Measurements from ENCODE around the gene FHOD3.
A peak's percentile ranks its signal among the peaks of the same experiment; 100 is the strongest.

FHOD3 gene

DNA sequence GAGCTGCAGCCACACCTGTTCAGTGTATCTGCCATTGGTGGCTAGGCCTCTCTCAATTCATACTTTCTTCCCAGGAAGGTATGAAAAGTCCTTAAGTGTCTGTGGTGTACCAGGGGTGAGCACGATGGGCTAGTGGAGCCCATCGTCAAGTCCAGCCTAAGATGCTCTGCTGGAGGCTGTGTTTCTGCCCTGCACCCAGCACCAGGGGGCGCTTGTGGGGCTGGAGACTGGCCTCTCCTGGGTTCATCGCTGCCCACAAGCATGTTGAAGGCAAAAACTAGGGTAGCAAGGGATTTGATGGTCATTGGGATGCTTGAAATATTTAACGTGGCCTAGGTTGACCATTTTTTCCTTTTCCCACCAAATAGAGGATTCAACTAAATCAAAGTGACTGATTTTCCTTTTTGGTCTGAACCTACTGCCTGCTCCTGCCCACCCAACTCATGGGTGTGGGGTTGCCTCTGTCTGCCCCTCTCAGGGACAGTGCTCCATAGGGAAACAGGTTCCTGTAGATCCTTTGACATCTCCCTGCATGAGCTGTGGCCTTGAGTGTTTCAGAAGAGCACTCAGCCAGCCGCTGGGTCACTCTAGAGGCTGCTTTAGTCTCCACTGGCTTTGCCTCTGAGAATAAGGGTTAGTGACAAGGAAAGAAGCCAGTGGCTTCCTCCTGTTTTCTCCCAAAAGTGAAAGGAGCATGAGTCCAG lies 472.2 kb downstream of the FHOD3 start:
- DNase-seq: peak; percentile 21

DNA sequence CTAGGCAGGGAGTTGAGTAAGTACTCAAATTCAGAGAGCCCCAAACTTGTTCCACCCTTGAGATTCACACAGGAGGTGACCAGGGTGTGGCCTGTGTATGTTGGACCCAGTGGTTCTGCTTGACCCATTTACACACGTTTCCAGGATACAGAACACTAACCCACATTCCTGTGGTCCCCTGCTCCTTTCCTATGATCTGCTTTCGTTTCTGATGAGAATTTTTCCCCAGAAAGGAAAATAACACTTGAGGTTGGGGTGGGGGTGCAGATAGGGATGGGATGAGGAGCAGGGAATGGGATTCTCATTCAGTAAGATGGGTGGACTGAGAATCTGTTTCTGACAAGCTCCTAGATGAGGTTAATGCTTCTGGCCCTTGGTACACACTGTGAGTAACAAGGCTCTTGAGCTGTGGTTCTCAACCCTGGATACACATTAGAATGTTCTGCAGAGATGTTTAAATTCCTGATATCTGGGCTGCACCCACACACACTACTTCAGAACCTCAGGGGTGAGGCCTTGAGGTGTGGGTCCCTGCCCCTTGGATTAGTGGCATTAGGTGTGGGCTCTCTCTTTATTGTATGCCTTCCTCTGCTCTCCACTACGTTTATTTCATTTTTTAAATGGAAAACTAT lies 472.9 kb downstream of the FHOD3 start:
- DNase-seq: no peak

- DNase-seq: no peak
Measured at GRCh38 chr18:36771245-36771644, 473.7 kb downstream of the FHOD3 start.

DNA sequence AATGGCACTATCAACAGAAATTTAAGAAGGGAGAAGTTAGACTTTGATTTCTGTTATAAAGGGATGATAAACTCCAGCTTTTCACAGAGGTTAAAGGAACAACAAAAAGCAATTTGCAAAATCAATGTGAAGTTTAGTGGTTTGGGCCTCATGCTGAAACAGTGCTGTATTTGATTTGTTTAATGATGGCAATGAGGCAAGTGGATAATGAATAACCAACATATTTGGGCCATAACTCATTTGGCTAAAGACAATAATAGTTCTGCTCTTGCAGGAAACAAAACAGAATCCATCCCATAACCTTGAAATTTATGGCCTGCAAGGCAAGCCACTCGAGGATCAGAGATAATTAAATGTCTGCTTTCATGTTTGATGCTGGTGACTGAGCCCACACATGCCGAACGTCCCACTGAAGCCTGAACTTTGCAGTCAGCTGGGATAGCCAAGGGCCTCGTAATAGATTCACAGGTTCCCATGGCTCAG lies 474.8 kb downstream of the FHOD3 start:
- no peak for DNase-seq

GRCh38 chr18:36775396-36775795 lies 477.9 kb downstream of the FHOD3 start:
- DNase-seq: no peak

DNA sequence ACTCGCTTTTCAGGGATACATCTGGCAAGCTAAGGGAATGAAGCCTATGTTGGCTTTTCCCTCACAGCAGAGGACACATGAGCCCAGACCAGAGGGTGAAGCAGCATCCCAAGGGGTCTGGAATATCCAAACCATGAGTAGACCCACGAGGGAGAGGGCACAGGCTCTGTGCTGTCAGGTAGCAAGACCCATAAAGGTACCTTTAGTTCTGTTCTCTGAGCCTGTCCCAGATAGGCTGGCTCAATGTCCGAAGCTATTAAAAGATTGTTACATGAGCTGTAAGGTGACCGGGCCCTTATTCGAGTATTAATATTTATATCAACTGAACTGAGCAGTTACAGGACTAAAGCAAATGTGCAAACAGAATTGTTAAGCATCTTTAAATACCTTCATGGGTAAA lies 479.1 kb downstream of the FHOD3 start:
- no peak for DNase-seq

DNA sequence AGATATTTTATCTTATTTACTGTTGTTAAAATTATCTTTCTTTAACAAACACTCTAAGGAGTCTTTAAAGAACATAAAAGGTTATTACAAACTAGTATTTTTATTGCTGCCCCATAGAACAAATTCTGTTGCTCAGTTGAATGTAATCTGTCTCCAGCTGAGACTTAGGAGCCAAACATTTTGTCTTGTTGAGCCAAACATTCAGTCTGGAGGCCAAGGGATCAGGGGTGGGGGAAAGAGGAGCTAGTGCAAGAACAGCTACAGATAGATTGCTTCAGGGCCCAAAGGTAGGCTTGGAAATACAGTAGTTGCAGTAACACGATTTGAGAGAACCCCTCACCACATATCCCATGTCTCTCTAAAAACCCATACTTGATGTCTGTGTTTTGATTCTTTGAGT lies 480.1 kb downstream of the FHOD3 start:
- DNase-seq: no peak

- DNase-seq: no peak
Measured at GRCh38 chr18:36780748-36781147, 483.2 kb downstream of the FHOD3 start.

GRCh38 chr18:36782710-36783109 lies 485.2 kb downstream of the FHOD3 start:
- DNase-seq: no peak

DNA sequence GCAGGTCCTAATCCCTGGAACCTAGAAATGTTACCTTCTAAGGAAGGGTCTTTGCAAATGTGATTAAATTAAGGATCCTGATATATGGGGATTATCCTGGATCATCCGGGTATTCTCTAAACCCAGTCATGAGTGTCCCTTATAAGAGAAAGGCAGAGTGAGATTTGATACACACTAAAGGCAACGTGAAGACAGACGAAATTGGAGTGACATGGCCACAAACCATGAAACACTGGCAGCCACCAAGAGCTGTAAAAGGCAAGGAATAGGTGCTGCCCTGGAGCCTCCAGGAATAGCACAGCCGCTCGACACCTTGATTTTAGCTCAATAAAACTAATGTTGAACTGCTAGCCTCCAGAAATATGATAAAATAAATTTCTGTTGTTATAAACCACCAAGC lies 486.3 kb downstream of the FHOD3 start:
- no peak for DNase-seq

- DNase-seq: no peak
Measured at GRCh38 chr18:36786686-36787085, 489.2 kb downstream of the FHOD3 start.

DNA sequence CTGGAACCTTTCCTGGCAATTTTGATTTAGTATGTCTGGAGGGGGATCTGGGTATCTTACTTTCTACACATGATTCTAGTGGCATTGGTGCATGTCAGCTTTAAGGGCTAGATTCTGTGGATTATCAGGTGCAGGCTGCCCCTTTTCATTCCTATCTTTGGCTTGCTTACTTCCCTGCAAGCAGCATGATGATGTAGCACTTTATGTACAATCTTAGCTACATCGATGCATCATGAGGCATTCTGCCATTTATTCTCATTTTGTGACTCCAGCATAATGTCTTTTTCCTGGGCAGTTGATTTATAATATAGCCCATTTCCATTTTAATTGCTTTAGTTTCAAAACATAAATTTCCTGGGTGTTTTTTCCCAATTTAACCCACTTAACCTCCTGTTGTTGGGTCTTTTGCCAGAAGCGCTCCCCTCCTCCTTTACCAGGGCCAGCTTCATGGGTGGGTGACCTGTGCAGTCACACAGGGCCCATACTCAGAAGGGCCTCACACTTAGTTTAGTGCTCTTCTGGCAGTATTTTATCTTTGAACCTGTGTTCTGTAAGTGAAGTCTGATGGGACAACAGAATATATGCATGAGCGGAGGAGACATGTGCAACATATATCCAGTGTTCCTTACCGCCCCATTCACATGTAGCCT lies 495.2 kb downstream of the FHOD3 start:
- DNase-seq: no peak

- DNase-seq: no peak
Measured at GRCh38 chr18:36798738-36799473, 501.4 kb downstream of the FHOD3 start.

GRCh38 chr18:36805105-36805504 lies 507.6 kb downstream of the FHOD3 start:
- no peak for DNase-seq

DNA sequence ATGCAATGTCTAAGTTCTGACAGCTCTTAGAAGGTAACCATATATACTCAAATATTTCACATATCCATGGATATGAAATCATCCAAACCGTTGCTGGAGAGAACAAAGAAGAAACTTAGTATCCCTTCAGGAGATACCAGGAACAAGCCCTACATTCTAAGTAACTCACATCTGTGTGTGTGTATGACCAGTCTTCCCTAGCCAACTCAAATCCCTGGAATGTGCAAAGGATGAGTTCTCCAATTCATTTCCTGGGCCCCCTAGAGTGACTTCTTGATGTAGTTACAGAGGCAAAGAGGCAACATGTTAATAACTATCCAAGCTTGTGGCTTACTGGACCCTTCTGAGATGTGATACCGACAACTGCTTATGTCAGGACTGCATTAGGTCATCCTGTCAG lies 511.2 kb downstream of the FHOD3 start:
- no peak for DNase-seq

DNA sequence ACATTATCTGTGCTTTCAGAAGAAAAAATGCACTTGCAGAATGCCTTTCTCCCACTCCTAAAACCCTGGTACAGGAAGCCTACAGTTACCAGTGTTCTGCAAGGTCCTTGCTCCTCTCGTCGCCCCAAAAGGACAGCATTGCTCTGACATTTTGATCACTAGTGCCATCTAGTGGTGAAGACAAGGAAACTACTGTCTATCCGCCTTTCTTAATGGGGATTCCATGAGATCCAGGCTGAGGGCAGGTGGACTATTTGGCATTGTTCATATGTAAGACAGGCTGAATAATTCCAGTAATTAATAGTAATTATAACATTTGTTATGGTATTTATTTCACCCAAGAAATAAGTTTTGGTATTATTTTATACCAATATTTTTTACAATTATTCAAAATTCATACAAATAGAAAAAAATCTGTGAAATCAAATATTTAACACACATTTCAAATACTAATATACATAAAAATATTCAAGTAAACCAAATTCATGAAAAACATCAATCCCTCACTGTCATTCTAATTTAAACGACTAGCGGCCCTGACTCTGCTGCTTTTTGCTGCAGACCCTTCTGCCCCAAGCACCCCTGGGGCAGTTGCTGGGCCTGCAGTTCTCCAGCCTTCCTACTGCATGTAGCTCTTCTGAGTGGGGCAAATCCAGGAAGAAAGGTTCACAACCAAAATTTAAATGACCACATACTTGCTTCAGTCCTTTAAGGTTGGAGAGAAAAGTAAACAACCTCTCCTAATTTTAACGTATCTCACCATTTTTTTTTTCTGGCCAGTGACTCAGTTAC lies 512.3 kb downstream of the FHOD3 start:
- DNase-seq: peak; percentile 72

GRCh38 chr18:36811430-36811829 lies 513.9 kb downstream of the FHOD3 start:
- DNase-seq: no peak

- DNase-seq: no peak
Measured at GRCh38 chr18:36811955-36812354, 514.4 kb downstream of the FHOD3 start.

- DNase-seq: no peak
Measured at GRCh38 chr18:36812678-36813077, 515.2 kb downstream of the FHOD3 start.

DNA sequence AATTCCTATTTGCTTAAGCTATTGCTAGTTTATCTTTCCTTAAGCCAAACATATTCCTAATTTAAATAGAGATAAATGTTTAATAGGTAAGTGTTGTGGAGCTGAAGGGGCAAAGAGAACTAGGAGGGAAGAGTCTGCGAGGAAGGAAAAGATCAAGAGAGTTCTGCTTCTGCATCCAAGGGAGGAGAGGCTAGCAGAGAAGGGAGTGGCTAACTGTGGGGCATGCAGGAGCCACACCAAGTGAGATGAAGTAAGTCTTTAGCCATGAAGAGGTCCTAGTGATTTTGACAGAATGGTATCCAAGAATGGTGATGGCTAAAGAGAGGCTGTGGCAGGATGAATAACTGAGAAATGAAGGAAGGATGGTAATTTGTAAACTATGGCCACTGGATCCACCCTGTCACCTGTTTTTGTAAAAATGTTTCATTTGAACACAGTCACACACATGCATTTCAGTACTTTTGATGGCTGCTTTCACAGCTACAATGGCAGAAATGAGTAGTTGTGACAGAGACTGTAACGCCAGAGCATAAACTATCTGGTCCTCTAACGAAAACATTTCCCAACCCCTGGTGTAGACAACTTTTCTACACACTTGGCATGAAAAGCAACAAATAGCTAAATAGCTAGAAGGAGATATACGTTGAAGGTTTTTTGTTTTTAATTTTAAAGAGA lies 515.7 kb downstream of the FHOD3 start:
- no peak for DNase-seq

- DNase-seq: peak; percentile 2
Measured at GRCh38 chr18:36813824-36814223, 516.3 kb downstream of the FHOD3 start.

DNA sequence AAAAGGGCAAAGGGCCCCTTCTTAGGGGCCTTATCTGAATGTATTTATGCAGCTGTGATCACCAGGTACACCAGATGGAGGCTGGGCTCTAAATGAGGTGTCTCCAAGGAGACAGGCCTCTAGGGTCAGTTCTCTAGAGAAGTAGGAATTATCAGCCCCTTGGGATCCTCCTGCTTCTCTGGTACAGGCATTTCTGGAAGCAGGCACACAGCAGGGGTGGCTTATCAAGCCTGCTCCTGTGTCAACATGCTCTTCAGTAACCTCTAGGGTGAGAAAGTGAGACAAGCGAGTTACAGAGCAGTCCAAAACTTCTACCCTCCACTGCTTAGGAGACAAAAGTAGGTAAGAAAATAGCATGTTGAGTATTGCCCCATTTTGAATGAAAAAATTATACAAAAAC lies 517.5 kb downstream of the FHOD3 start:
- no peak for DNase-seq
